Sigmoid colon (tissue), 7 donors: ENCODE measurements around the gene COBLL1. TPM values are rescaled to one million over a fixed set of nuclear protein-coding genes. Genes with fewer than 3 reads are reported as not detected.

Source experiments
- DNase-seq: peaks from one replicate; pipeline ENCODE4 v3.0.0-alpha.2; 2019
- H3K27ac ChIP-seq, 4 donors: fragments of 200-600 bp; sonication (generic); one replicate each; pipeline ENCODE4 v1.5.1; 2016 to 2019; ENCODE audit warnings: mild to moderate bottlenecking in 1 of 4
- H3K27me3 ChIP-seq, 3 donors: fragments of 200-600 bp; sonication (generic); one replicate each; pipeline ENCODE4 v1.5.1; 2019; ENCODE audit warnings: mild to moderate bottlenecking in 1 of 3
- H3K36me3 ChIP-seq, 4 donors: fragments of 200-600 bp; sonication (generic); one replicate each; pipeline ENCODE4 v1.5.1; 2016 to 2019
- H3K4me1 ChIP-seq, 4 donors: fragments of 200-600 bp; sonication (generic); one replicate each; pipeline ENCODE4 v1.5.1; 2017 to 2019
- H3K4me3 ChIP-seq, 4 donors: fragments of 200-600 bp; sonication (generic); one replicate each; pipeline ENCODE4 v1.5.1; 2017 to 2019; ENCODE audit warnings: mild to moderate bottlenecking in 2 of 4, moderate library complexity in 1 of 4
- H3K9me3 ChIP-seq, 4 donors: fragments of 200-600 bp in 3 of 4; sonication (generic) in 3 of 4; one replicate each; pipeline versions ENCODE4 v1.5.1 to v1.6.1; 2013 to 2019
- CTCF ChIP-seq, 4 experiments: fragments of 450-650 bp in 3 of 4; fragments of 200-600 bp in 1 of 4; IDR thresholded peaks; one replicate each; pipeline ENCODE4 v1.5.1; 2016 to 2019; ENCODE audit warnings: antibody characterized with exemption in 4 of 4, mild to moderate bottlenecking in 3 of 4, moderate library complexity in 2 of 4
- EP300 ChIP-seq, 4 donors: sonication (generic); formaldehyde crosslinking; IDR thresholded peaks; one replicate each; pipeline ENCODE4 v1.6.1; 2017; ENCODE audit warnings: antibody characterized with exemption in 4 of 4
- POLR2A ChIP-seq, 2 donors: fragments of 450-650 bp; IDR thresholded peaks; one replicate each; pipeline ENCODE4 v1.6.1; 2016; ENCODE audit warnings: antibody characterized with exemption in 2 of 2, mild to moderate bottlenecking in 2 of 2, moderate library complexity in 2 of 2
- POLR2AphosphoS5 ChIP-seq, 4 donors: sonication (generic); formaldehyde crosslinking; IDR thresholded peaks; one replicate each; pipeline ENCODE4 v1.6.1; 2017; ENCODE audit warnings: antibody characterized with exemption in 4 of 4
- WGBS, 2 donors: extraction: QIAGEN DNeasy Blood & Tissue Kit; methylation state at CpG; one replicate each; pipeline ENCODE4 v1.1.7; 2013; 5-methylcytosine and 5-hydroxymethylcytosine counted together
- intact Hi-C: fragments of 100-400 bp; cut with DNase I; formaldehyde crosslinking; loops from one replicate; pipeline ENCODE4 v1.15.1; 2023
- polyA plus RNA-seq, 3 donors: library from polyadenylated mRNA; stranded (reverse); fragments of 200-250 nt; gene quantifications; one replicate each; pipeline ENCODE4 v1.2.3, GENCODE V29; 2013
- total RNA-seq, 4 donors: library from RNA; depleted of rRNA; stranded (reverse); fragments of >200 nt; gene quantifications; one replicate each; pipeline ENCODE4 v1.1.0, GENCODE V29; 2016
- donor health status: healthy with polysubstance abuse.
- donor health status: Bipolar disorder and iron deficiency.
- donor health status: healthy.

The COBLL1 gene
- total and polyA plus RNA-seq, 7 donors: 3.9 to 22.4 (median 17.6) TPM

- Histone ChIP-seq H3K4me1 (peaks cover 0 to 24% (median 18%) of the 10 kb centered on the region in 4 donors), H3K4me3 (no peak overlapping the region), H3K36me3 (no peaks in the 10 kb centered on the region), H3K27me3 (no peaks in the 10 kb centered on the region), H3K27ac (no peak overlapping the region), H3K9me3 (no peaks in the 10 kb centered on the region)
- TF ChIP-seq EP300 (IDR thresholded peaks at IDR 0.05): no peak
- TF ChIP-seq CTCF (IDR thresholded peaks at IDR 0.05): no peak
- no peak for TF ChIP-seq POLR2A (IDR thresholded peaks at IDR 0.05)
- no peak for TF ChIP-seq POLR2AphosphoS5 (IDR thresholded peaks at IDR 0.05)
- DNase-seq: no peak
- intact Hi-C loops: no loop called here
- 64 to 90% methylated on average over 1 of the region's 1 CpG for WGBS, 2 donors
Observed at GRCh38 chr2:164797627-164798026, 44.0 kb downstream of the COBLL1 start.

GRCh38 chr2:164796999-164797398 is 44.6 kb downstream of the COBLL1 start:
- no peaks in the 10 kb centered on the region for H3K27me3 ChIP-seq
- no peak overlapping the region for H3K4me3 ChIP-seq
- no peaks in the 10 kb centered on the region for H3K36me3 ChIP-seq
- no peak overlapping the region for H3K27ac ChIP-seq
- intact Hi-C loops: no loop called here
- no peak for DNase-seq
- no peaks in the 10 kb centered on the region for H3K9me3 ChIP-seq
- TF ChIP-seq CTCF (IDR thresholded peaks at IDR 0.05) (no peak), POLR2AphosphoS5 (IDR thresholded peaks at IDR 0.05) (no peak), POLR2A (IDR thresholded peaks at IDR 0.05) (no peak), EP300 (IDR thresholded peaks at IDR 0.05) (no peak)
- WGBS, 2 donors: 96% methylated on average over 2 of the region's 2 CpGs
- H3K4me1 ChIP-seq: peaks cover 0 to 30% (median 22%) of the 10 kb centered on the region in 4 donors

- no peak overlapping the region for H3K4me3 ChIP-seq
- H3K4me1 ChIP-seq: peaks cover 0 to 28% (median 21%) of the 10 kb centered on the region in 4 donors
- intact Hi-C loops: no loop called here
- 63 to 76% methylated on average over 4 of the region's 4 CpGs for WGBS, 2 donors
- H3K9me3 ChIP-seq: no peaks in the 10 kb centered on the region
- TF ChIP-seq POLR2A (IDR thresholded peaks at IDR 0.05) (no peak), CTCF (IDR thresholded peaks at IDR 0.05) (no peak), POLR2AphosphoS5 (IDR thresholded peaks at IDR 0.05) (no peak), EP300 (IDR thresholded peaks at IDR 0.05) (no peak)
- H3K27me3 ChIP-seq: no peaks in the 10 kb centered on the region
- peak overlapping the region; percentile 14 to 53 (median 35) for H3K27ac ChIP-seq
- DNase-seq: no peak
- no peaks in the 10 kb centered on the region for H3K36me3 ChIP-seq
Observed at GRCh38 chr2:164794432-164795231, 47.0 kb downstream of the COBLL1 start.

- Histone ChIP-seq H3K27ac (peak overlapping the region in 3 of 4 donors; percentile 19 to 53 (median 51)), H3K4me3 (no peak overlapping the region), H3K4me1 (peaks cover 0 to 28% (median 20%) of the 10 kb centered on the region in 4 donors), H3K36me3 (no peaks in the 10 kb centered on the region), H3K27me3 (no peaks in the 10 kb centered on the region), H3K9me3 (no peaks in the 10 kb centered on the region)
- DNase-seq: no peak
- TF ChIP-seq POLR2AphosphoS5 (IDR thresholded peaks at IDR 0.05): no peak
- TF ChIP-seq CTCF (IDR thresholded peaks at IDR 0.05): no peak
- TF ChIP-seq EP300 (IDR thresholded peaks at IDR 0.05): no peak
- TF ChIP-seq POLR2A (IDR thresholded peaks at IDR 0.05): no peak
- intact Hi-C loops: no loop called here
Observed at GRCh38 chr2:164794016-164794415, 47.6 kb downstream of the COBLL1 start.
